NK-92 (cell line): ENCODE data around the gene HUNK.
"Not testable (repeated sequence)": the region's sequence is repeated elsewhere in the genome, so short reads cannot be mapped to it uniquely, and the experiment has no call there.

Source experiments
- DNase-seq: peaks from one replicate; lab custom pipeline; 2025; ENCODE audit not compliant: unreplicated experiment; lab: John Stamatoyannopoulos, UW

Gene HUNK

DNA sequence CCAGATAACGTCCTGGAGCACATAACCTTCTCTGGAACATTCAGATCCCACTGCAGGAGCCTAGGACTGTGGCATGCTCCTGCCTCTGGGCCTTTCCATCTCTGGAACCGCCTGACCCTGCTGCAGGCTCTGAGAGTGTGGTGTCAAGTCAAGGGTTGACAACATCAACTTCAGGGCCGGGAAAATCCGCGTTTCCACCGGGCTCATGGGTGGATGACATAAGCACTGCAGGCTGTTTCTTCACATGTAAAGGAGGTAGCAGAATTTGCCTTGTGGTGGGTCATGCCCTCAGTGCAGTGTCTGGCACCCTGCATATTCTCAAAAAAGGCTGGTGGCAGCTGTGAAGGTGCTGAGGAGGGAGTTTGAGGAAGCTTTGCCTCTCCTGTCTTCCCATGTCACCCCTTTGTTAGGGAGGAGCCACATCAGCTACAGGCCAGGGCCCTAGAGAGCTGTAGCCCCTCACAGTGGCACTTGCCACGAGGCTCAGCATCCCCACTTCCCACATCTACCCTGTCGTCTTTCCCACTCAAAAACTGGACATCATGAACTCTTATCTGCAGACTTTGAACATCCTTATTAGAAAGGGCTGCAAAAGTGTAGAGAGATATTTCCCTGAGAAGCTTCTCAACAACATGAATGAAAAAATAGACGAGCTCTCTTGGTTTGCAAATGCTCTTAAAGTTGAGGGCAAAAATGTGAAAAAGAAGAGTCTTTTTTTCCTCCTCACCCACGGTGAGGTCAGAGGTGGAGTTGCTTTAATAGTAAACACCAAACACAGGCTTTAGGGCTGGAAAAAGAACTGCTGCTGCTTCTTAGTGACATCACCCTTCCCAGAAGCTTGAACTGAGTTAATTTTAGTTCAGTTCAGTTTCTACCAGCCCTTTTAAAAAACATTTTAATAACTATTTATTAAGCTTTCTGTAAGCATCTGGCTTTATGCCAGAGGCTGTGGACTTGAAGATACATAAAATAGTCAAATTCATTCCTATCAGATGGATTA, 121.3 kb downstream of the HUNK start:
- DNase-seq = no peak

DNA sequence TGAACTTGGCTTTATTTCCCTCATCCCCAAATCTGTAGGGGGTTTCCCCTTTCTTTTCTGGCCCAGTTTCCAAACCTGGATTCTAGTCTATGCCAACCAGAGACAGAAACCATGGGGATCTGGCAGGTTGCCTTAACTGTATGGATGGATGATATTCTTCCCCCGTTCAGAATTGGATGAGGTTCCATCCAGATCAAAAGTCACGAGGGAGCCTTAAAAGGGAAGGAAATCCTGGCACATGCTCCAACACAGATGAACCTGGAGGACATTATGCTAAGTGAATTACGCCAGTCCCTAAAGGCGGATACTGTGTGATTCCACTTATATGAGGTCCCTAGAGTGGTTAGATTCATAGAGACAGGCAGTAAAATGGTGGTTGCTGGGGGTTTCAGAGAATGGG, 124.4 kb downstream of the HUNK start:
- no peak for DNase-seq

DNA sequence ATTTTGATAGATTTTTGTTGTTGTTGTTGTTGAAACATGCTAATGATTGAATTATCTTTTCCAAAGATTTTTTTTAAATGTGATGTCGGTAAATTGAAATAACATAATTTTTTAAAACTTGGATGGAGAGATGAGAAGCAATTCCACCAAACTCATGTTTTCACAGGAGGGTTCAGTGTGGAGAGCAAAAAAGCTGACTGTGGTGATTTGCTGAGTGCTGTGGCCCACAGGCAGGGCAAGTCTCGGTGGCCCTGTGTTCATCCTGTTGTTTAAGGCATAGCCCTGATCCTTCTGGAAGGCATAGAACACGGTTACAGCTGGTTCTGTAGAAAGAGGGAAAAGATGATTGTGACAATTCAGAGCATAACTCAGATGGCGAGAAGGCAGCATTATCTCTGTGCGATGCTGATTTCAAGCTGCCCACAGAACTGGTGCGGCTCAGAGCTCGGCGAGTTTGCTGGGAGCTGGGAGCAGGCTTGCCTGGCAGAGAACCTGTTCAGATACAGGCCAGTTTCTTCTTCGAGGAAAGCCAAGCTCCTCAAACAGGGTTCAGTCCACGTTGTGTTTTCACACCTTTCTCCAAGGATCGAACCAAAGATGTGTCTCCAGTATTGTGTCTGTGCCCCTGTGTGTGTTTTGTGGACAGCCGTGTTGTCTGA, 127.1 kb downstream of the HUNK start:
- DNase-seq = no peak

DNA sequence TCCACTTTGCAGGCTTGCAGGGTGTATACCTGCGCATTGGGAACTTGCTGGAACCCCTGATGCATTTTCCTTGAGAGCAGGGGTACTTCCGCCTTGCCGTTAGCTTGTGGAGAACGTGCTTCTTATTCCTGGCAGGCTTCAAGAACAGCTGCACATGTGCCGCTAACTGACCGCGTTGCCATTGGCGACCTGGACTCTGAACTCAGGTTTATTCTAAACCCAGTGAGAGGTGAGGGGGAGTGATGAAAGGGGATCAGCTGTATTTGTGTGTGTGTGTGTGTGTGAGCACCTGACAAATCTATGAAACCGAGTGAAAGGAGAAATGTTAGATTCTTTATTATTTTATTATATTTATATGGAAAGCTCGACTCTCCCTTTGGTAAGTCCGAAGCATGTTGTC, 128.6 kb downstream of the HUNK start:
- DNase-seq = no peak

DNA sequence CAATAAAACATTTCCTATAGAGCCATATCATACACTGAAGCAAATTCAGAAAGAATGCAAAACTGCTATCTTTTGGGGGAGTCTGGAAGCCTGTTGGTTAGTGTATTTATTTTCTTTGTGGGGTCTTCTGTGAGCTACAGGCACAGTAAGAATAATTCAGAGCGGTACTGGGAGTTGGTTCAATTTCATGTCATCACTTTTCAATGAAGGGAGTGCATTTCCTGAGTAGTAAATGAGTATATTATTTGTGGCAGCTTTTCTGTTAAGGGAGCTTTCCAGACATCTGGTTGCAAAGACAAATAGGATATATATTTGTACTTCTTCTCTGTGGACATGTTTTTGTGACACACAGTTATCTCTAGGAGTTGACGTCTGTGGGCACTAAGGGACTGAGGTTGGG, 130.6 kb downstream of the HUNK start:
- DNase-seq = no peak

DNA sequence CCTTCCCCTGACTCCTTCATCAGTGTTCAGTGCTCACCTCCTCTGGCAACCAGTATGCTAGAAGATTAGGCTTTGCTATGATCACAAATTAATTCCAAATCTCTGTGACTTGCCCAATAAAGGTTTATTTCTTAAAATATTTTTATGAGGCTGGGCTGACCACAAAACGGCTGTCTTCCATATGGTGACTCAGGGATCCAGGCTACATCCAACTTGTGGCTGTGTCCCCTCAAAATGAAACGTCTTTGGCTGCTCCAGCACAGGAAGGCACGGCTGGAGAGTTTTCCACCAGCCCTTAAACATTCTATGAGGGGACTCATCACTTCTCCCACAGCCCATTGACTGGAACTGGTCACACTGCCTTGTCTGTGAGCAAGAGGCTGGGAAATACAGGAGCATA, 131.5 kb downstream of the HUNK start:
- no peak for DNase-seq

DNA sequence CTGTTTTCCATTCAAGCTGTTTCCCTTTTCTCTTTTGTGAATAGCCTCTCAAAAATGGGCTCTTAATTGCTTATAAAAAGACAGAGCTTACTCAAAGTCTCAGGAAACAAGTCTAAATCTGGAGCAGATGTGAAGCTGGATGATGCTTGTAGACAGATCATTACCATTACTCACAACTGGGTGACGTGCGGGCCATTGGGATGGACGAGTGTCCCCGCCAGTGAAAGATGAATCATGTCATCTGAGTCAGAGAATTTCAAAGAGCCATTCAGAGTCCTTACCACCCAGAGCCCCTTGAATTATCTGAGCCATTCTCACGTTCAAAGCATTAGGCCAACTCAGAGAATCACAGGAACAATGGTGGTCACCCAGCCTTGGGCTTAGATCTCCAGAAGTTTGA, 134.6 kb downstream of the HUNK start:
- DNase-seq = no peak

DNA sequence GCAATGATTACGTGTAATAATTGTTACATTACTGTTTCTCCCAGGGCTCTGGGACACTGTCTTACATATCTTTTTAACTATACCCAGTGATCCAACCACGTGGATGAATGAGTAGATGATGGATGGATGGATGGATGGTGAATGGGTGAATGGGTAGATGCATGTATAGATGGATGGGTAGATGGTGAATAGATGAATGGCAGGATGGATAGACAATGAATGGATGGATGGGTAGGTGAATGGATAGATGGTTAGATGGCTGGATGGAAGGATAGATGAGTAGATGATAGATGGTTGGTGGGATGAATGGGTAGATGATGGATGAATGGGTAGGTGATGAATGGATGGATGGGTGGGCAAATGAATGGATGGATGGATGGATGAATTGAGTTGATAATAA, 135.9 kb downstream of the HUNK start:
- no peak for DNase-seq

DNA sequence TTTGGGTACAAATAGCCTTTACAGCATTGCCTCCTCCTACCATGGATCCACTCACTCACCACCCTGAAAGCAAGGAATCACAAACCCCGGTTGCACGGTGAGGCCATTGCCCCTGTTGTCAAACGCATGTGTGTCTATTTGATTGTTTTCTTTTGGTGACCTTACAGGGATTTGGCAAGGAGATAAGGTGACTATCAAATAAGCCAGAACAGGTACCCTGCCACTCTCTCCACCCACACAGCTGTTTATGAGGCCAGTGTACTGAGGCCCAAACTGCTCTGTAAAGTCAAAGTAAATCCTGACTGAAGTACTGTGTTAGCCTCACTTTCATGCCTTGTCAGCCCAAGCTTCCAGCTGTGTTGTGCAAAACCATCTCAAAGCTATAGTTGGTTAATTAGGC, 136.4 kb downstream of the HUNK start:
- DNase-seq = no peak

DNA sequence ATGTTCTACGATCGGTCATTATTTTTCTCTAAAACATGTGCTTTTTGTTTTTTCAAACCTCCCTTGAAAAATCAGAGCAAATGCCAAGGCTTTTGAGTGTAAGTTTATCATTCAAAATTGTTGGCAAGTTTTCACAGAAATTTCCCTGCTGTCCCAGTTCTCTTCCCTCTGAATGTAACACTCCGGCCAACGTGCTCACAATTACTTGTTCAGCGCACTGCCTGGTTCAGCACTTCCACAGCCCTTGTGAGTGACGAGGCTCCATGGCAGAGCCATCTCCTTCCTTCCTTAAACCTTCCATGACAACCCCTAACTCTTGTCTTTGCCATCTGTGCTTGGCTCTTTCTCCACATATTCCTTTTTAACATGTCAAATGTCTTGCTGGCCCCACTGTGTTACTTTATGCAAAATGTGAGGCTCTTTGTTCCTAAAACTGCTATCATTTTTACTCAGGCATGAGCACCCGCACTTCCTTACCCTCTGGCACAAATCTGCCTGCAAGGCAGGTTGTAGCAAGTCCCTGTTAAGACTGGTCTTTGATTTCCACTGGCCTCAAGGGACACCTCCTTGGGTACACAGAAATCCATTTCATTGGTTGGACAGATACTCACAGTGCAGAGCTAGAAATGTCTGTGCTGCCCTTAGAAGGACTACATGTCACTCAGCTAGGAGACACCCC, 142.8 kb downstream of the HUNK start:
- DNase-seq = no peak

DNA sequence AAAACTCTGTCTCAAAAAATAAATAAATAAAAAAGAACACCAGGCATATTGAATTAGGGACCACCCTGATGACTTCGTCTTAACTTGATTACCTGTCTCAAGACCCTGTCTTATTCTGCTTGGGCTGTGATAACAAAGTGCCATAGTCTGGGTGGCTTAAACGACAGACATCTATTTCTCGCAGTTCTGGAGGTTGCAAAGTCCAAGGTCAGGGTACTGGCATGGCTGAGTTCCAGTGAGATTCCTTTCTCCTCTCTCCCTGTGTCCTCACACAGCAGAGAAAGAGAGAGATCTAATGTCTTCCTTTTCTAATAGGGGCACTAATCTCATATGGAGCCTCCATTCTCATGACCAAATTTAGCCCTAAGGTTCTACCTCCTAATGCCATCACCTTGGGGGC, 145.6 kb downstream of the HUNK start:
- no peak for DNase-seq

DNA sequence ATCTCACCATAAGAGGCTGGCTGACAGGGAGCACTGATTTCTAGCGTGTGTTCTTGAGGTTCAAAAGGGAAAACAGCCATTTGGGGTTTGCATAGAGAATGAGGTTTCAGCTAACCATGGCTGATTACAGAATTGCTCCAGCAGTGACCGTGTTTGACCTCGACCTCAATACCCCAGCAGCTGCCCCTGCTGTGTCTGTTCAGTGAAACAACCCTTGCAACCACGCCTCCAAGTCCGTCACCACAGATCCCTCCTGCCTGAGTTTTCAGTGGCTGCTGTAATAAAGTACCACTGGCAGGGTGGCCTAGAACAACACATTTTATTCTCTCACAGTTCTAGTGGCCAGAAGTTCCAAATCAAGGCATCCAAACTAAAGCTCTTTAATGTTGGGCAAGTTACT, 147.7 kb downstream of the HUNK start:
- no peak for DNase-seq

DNA sequence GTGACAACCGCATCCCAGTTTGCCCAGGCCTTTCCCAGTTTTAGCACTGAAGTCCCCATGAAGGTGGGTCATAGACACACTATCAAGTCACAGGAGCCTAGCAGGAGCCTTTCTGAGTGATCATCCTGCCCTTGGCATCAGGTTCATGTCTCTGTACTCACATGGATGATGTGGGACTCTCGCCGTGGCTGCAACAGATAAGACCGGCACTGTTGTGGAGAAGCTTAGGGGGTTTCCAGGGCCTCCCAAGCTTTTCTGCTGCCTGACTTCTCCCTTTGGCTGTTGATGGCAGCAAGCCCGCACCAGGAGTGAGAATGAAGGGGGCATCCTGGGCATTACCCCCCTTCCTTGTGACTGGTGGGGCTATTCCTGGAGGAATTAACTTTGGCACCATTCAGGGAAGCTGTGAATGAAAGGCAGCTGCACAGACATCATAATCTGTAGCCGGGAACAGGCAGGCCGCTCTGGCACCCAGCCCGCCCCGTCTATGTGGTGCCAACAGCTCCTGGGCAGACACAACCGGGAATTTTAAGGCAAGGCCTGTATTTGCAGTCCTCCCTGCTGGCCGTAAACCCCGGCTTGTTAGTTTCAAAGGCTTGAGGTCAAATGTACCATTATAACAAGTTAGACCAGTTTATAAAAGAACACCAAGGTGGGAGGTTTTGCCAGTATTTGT, 148.6 kb downstream of the HUNK start:
- no peak for DNase-seq

DNA sequence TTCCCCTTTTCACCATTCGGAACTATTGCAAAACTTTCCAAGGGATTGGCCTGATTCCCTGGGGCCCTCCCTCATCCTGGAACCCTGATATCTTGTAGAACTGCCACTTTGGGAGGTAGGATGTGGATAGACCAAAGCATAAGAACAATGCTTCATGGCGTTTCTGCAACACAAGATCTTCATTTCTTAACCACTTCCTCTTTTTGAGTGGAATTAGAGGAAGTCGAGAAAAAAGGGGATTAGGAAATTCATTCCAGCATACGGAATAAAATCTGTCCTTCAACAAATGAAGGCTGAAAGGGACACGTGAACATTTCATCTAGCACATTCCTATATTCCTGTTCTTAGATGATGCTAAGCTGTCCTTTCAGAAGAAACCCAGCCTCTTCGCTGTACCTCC, 149.3 kb downstream of the HUNK start:
- no peak for DNase-seq

DNA sequence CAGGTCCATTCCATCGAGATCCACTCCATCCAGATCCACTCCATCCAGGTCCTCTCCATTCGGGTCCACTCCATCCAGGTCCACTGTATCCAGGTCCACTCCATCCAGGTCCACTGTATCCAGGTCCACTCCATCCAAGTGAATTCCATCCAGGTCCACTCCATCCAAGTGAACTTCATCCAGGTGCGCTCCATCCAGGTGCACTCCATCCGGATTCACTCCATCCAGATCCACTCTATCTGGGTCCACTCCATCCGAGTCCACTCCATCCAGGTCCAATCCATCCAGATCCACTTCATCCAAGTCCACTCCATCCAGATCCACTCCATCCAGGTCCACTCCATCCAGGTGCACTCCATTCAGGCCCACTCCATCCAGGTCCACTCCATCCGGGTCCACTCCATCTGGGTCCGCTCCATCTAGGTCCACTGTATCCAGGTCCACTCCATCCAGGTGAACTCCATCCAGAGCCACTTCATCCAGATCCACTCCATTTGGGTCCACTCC, 157.4 kb downstream of the HUNK start:
- no peak for DNase-seq

DNA sequence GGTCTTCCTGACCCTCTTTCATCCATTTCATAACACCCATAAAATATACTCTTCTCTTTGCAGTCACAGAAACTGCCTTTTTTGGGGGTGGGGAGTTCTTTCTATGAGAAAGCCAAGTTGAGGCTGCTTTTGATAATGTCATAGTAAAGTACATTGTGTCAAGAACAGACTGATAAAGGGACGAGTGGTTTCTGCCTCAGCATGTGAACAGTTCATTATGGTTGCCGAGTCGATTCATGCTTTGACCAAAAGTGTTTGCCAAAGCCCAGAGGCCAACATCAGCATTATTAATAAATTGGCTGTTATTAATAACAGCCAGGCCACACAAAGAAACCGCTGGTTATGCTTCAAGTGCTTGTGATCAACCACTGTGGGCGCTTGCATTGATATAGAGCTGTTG, 162.0 kb downstream of the HUNK start:
- no peak for DNase-seq

DNA sequence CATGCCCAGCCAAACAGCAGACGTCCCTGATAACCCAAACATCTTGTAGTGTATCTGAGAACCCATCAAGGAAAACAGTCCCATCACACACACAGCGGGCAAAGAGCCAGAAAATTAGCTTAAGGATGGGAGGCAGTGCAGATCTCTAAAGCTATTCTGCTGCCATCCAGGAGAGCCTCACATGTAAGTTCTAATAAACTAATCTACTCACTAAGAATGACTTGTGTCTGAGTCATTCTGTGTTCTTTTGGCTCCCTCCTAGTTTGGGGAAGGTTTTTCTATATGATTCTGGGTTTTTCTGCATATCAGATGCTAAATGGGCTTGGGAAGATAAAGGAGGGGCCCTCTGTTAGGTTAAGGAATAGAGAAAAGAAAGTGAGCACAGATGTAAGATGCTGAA, 162.8 kb downstream of the HUNK start:
- DNase-seq = no peak

DNA sequence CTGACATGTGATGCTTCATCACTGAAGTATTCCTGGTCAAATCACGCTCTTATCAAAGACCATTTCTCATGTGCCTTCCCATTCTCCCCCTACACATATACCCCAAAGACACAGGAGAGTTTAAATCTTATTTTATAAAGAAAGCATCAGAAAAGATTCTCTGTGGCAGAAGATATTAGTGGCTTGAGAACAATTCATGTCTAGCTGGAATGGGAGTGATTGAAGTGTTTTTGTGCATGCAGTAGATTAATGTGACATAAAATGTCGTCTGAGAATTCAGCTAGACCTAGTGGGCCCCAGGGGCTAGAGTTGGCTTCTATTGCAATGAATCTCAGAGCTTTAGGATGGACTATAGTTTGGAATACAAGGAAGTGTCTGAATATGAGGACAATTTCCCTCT, 163.9 kb downstream of the HUNK start:
- DNase-seq = no peak

DNA sequence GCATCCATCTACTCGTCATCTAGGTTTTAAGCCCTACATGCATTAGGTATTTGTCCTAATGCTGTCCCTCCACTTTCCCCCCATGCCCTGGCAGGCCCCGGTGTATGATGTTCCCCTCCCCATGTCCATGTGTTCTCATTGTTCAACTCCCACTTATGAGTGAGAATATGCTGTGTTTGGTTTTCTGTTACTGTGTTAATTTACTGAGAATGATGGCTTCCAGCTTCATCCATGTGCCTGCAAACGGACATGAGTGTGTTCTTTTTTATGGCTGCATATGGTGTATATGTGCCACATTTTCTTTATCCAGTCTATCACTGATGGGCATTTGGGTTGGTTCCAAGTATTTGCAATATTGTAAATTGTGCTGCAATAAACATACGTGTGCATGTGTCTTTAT, 165.9 kb downstream of the HUNK start:
- DNase-seq = not testable (repeated sequence)

DNA sequence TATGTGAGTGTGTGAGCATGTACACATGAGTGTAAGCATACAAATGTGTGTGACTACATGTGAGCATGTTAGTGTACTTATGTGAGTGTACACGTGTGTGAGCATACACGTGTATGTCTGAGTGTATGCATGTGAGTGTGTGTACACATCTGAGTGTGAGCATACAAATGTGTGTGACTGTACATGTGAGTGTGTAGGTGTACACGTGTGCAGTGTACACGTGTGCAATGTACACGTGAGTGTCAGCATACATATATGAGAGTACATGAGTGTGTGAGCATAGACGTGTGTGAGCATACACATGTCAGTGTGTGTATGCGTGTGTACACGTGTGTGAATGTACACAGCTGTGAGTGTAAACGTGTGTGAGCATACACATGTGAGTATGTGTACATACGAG, 170.6 kb downstream of the HUNK start:
- no peak for DNase-seq
